Endothelial cell of umbilical vein (primary cell): ENCODE measurements around the gene TLX1. TPM values are rescaled to one million over a fixed set of nuclear protein-coding genes. Genes with fewer than 3 reads are reported as not detected.

Source experiments
- BruUV-seq: library from RNA; stranded (reverse); fragments of 400-500 nt; replicated peaks from 2 replicates; lab custom pipeline; 2021; lab: Mats Ljungman, UMichigan
- CTCF ChIA-PET: fragments of 300-600, 350-600 bp; sonication (Branson Sonifier 250); formaldehyde crosslinking; loops from one replicate; lab custom pipeline; 2021; ENCODE audit warnings: antibody characterized with exemption, inconsistent platforms; lab: Charles Lee
- POLR2A ChIA-PET: fragments of 300-600, 350-600 bp; sonication (Branson Sonifier 250); formaldehyde crosslinking; loops from one replicate; lab custom pipeline; 2021; ENCODE audit warnings: antibody characterized with exemption, inconsistent platforms; lab: Charles Lee
- DNase-seq: peaks from one replicate; pipeline ENCODE4 v3.0.0-alpha.2; 2011; ENCODE audit warnings: low read depth, low spot score
- FAIRE-seq: peaks from 2 replicates; lab custom pipeline; 2011; peaks lifted over from hg19 to GRCh38; lab: Jason Lieb, UNC
- H2AFZ ChIP-seq: 2 replicates; pipeline ENCODE4 v1.6.0; 2012; ENCODE audit warnings: low read depth, low read length, control low read depth, inconsistent platforms
- H3K27ac ChIP-seq: 2 replicates; pipeline ENCODE4 v1.5.1; 2011; ENCODE audit warnings: low read depth, mild to moderate bottlenecking, control low read depth, low read length, moderate library complexity; ENCODE audit not compliant: insufficient read depth
- H3K27me3 ChIP-seq, 2 experiments: 2 replicates each; pipeline versions ENCODE4 v1.6.0 to v1.6.1; 2011; ENCODE audit warnings: low read length in 2 of 2, mixed read lengths in 1 of 2; ENCODE audit not compliant: control insufficient read depth in 2 of 2, insufficient read depth in 2 of 2
- H3K36me3 ChIP-seq, 2 experiments: 2 replicates in 1 of 2; 3 replicates in 1 of 2; pipeline ENCODE4 v1.5.1; 2011; ENCODE audit warnings: low read length in 2 of 2, mild to moderate bottlenecking in 1 of 2, moderate library complexity in 1 of 2; ENCODE audit not compliant: control insufficient read depth in 2 of 2, insufficient read depth in 2 of 2; ENCODE audit errors: extremely low read depth in 1 of 2
- H3K4me1 ChIP-seq: 3 replicates; pipeline ENCODE4 v1.5.1; 2011; ENCODE audit warnings: mild to moderate bottlenecking, low read length; ENCODE audit not compliant: control insufficient read depth, insufficient read depth; ENCODE audit errors: extremely low read depth
- H3K4me2 ChIP-seq: 2 replicates; pipeline ENCODE4 v1.6.1; 2011; ENCODE audit warnings: low read length, control low read depth, mixed read lengths; ENCODE audit not compliant: insufficient read depth
- H3K4me3 ChIP-seq, 3 experiments: fragments of 200-600 bp in 1 of 3; sonication (generic), shearing (Covaris generic) in 1 of 3; replicated peaks in 1 of 3; 2 replicates each; pipeline ENCODE4 v1.5.1; 2011 to 2016; ENCODE audit warnings: control low read depth in 3 of 3, low read length in 3 of 3, mild to moderate bottlenecking in 2 of 3, inconsistent platforms in 1 of 3, low read depth in 1 of 3, moderate library complexity in 1 of 3; ENCODE audit not compliant: insufficient read depth in 1 of 3
- H3K79me2 ChIP-seq: 2 replicates; pipeline ENCODE4 v1.6.0; 2012; ENCODE audit warnings: low read length, inconsistent platforms; ENCODE audit not compliant: control insufficient read depth, insufficient read depth
- H3K9ac ChIP-seq: replicated peaks from 2 replicates; pipeline ENCODE3; 2011; ENCODE audit warnings: low read length, control low read depth; ENCODE audit not compliant: insufficient read depth; ENCODE audit errors: extremely low read depth
- H3K9me1 ChIP-seq: replicated peaks from 3 replicates; pipeline ENCODE4 v1.6.0; 2011; ENCODE audit warnings: mild to moderate bottlenecking, low read length; ENCODE audit not compliant: control insufficient read depth, insufficient read depth; ENCODE audit errors: extremely low read depth
- H3K9me3 ChIP-seq: replicated peaks from 2 replicates; pipeline ENCODE4 v1.5.1; 2012; ENCODE audit warnings: low read length, inconsistent platforms; ENCODE audit not compliant: control insufficient read depth, insufficient read depth
- H4K20me1 ChIP-seq: replicated peaks from 2 replicates; pipeline ENCODE3; 2011; ENCODE audit warnings: mild to moderate bottlenecking, low read length; ENCODE audit not compliant: control insufficient read depth, insufficient read depth; ENCODE audit errors: extremely low read depth
- CTCF ChIP-seq, 2 donors: IDR thresholded peaks; 1 replicate in 1 of 2; 2 replicates in 1 of 2; pipeline ENCODE4 v1.5.1; 2011; ENCODE audit warnings: low read length in 2 of 2, mild to moderate bottlenecking in 2 of 2, moderate library complexity in 2 of 2, control low read depth in 1 of 2, inconsistent platforms in 1 of 2, low read depth in 1 of 2; ENCODE audit not compliant: insufficient read depth in 1 of 2; ENCODE audit errors: extremely low read depth in 1 of 2
- EZH2 ChIP-seq: IDR thresholded peaks from 2 replicates; pipeline ENCODE4 v1.6.1; 2012; ENCODE audit warnings: borderline replicate concordance, low read depth, mild to moderate bottlenecking, moderate library complexity, low read length, inconsistent platforms; ENCODE audit not compliant: severe bottlenecking
- FOS ChIP-seq: IDR thresholded peaks from 2 replicates; pipeline ENCODE4 v1.6.1; 2011; ENCODE audit warnings: mild to moderate bottlenecking, low read length, moderate library complexity, borderline replicate concordance; ENCODE audit not compliant: insufficient read depth
- GATA2 ChIP-seq: IDR thresholded peaks from 2 replicates; pipeline ENCODE4 v1.7.0; 2011; ENCODE audit warnings: low read depth, mild to moderate bottlenecking, moderate library complexity, mixed read lengths, low read length; ENCODE audit not compliant: insufficient read length, insufficient read depth
- MAX ChIP-seq: IDR thresholded peaks from 2 replicates; pipeline ENCODE4 v1.6.1; 2011; ENCODE audit not compliant: insufficient read depth, insufficient read length
- MYC ChIP-seq: IDR thresholded peaks from one replicate; pipeline ENCODE4 v1.6.1; 2011; ENCODE audit warnings: mild to moderate bottlenecking, low read depth, low read length
- POLR2A ChIP-seq: IDR thresholded peaks from 2 replicates; pipeline ENCODE4 v1.6.1; 2012; ENCODE audit warnings: low read depth, mild to moderate bottlenecking, control low read depth, low read length
- POLR2AphosphoS5 ChIP-seq: IDR thresholded peaks from 2 replicates; pipeline ENCODE4 v1.6.1; 2012; ENCODE audit warnings: low read depth, mild to moderate bottlenecking, control low read depth, low read length, moderate library complexity; ENCODE audit not compliant: insufficient read depth
- dilution Hi-C: fragments of 300-500 bp; cut with MboI; formaldehyde crosslinking; loops from one replicate; pipeline ENCODE4 v1.15.0; 2019; ENCODE audit warnings: low sequenced_read_pairs; ENCODE audit not compliant: extremely low pct_ligation_motif_present
- intact Hi-C: fragments of 100-400 bp; cut with micrococcal nuclease; formaldehyde crosslinking; loops from one replicate; pipeline ENCODE4 v1.10.0; 2022
- polyA plus RNA-seq, 4 experiments: library from polyadenylated mRNA; depleted of rRNA in 3 of 4; stranded (reverse) in 3 of 4; unstranded in 1 of 4; fragments of >200 nt; gene quantifications; 2 replicates each; pipeline versions ENCODE4 v1.2.1 to v1.2.3, GENCODE V29; 2011 to 2012; ENCODE audit warnings: missing spikeins in 1 of 4
- total RNA-seq: library from RNA; stranded (reverse); gene quantifications from 2 replicates; pipeline ENCODE4 v1.2.3, GENCODE V29; 2021

Gene TLX1
- total and polyA plus RNA-seq, 2 donors (not counting 3 experiments of a cell fraction or from before 2014, with no cell fraction given) = not detected

DNA sequence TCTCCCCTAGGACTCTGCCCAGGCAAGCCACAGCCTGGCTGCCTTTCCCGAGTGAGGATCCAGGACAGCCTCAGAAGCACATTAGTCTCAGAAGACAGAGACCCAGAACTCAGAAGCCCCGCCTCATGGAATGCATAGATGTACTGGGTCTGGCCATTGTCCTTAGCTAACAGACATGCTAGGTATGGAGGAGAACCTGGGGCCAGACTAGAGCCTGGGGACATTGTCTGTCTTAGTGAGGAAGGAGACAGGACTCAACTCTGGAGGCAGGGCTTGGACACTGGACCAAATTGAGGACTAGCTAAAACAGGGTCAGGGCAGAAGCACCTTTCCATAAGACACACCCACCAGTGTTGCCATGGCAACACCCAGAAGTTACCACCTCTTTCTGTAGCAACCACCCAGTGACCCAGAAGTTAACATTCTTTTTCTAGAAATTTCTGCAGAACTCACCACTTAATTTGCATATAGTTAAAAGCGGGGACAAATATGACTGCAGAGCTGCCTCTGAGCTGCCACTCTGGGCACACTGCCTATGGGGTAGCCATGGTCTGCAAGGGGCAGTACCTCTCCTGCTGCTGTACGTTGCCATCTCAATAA lies 27.5 kb downstream of the TLX1 start:
- dilution Hi-C loops (no loop called here), intact Hi-C loops (no loop called here)
- Histone ChIP-seq H3K9me3 (no peaks in the 10 kb centered on the region), H3K36me3 (no peaks in the 10 kb centered on the region), H3K9ac (no peak overlapping the region), H3K27ac (no peak overlapping the region), H3K79me2 (no peaks in the 10 kb centered on the region), H3K4me3 (no peak overlapping the region), H4K20me1 (no peaks in the 10 kb centered on the region), H3K4me1 (no peaks in the 10 kb centered on the region), H3K27me3 (peaks cover 28 to 34% of the 10 kb centered on the region in 2 experiments), H3K4me2 (no peak overlapping the region), H2AFZ (no peak overlapping the region), H3K9me1 (no peaks in the 10 kb centered on the region)
- no TSS peak for BruUV-seq
- TF ChIP-seq MAX (no peak), POLR2A (no peak), GATA2 (no peak)
- DNase-seq (no peak), FAIRE-seq (no peak)
- CTCF ChIA-PET = interaction anchor here (1.0 to 1.7 kb wide), 4 partner anchors 8 to 134 kb away, joined by 3 to 7 read pairs (median 4); no protein-coding TSS in a partner anchor
- POLR2A ChIA-PET = no interaction called here

DNA sequence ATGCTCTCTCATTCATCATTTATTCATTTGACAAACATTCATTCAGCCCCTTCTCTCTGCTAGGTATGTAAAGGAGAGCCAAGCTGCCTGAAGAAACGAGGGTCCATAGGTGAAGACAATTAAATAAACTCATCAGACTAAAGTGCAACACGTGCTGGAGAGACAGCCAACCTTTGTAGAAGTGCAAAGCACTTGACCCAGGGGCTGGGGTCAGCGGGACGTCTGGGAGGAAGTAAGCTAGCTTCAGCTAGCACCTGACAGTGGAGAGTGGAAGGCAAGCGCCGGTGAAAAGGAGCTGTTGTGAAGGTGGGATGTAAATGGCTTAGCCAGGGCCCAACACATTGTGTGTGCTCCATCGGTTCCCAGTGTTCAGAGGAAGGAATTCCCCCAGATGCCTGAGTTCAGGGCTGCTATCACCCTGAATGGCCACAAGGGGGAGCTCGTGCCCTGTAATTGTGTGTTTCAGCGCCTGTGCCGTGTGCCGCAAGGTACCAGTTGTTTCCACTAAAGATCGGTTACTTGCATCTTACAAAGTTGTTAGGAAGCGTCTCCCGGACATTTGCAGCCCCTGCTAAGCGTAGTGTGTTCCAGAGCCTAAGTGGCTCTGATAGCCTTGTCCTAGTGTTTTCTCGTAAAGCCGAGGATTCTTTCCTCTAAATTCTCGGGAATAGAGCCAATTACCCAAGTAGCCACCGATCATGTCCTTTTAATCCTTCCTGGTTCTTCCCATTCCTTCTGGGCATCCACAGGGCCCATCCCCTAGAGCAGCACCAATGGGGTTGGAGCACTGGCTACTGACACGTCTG lies 30.6 kb downstream of the TLX1 start:
- intact Hi-C loops = loop anchor here (1.0 to 5.0 kb wide), 5 partner anchors 52 to 619 kb away; no protein-coding TSS in a partner anchor
- H3K9me3 ChIP-seq = no peaks in the 10 kb centered on the region
- H3K4me3 ChIP-seq = no peak overlapping the region
- H3K9ac ChIP-seq = no peak overlapping the region
- DNase-seq = peak; percentile 74
- FAIRE-seq = peak; percentile 90
- no TSS peak for BruUV-seq
- no peaks in the 10 kb centered on the region for H3K9me1 ChIP-seq
- H3K27ac ChIP-seq = no peak overlapping the region
- H4K20me1 ChIP-seq = no peaks in the 10 kb centered on the region
- H3K4me2 ChIP-seq = peak overlapping the region; percentile 24
- H3K79me2 ChIP-seq = no peaks in the 10 kb centered on the region
- no peaks in the 10 kb centered on the region for H3K4me1 ChIP-seq
- peak overlapping the region; percentile 41 for H2AFZ ChIP-seq
- dilution Hi-C loops = no loop called here
- H3K27me3 ChIP-seq = peaks cover 25 to 34% of the 10 kb centered on the region in 2 experiments
- H3K36me3 ChIP-seq = no peaks in the 10 kb centered on the region
- ChIA-PET CTCF (interaction anchor here (0.5 to 2.2 kb wide), 32 partner anchors 10 to 619 kb away, joined by 3 to 29 read pairs (median 4); no protein-coding TSS in a partner anchor), POLR2A (no interaction called here)
- TF ChIP-seq POLR2A = no peak
- peak; percentile 94 to 98 for TF ChIP-seq CTCF (IDR thresholded peaks at IDR 0.05; ENCODE audit: extremely low read depth in 1 of 2, insufficient read depth in 1 of 2, low read depth in 1 of 2, low read length in 2 of 2)
- TF ChIP-seq POLR2AphosphoS5 = no peak
- TF ChIP-seq MYC = no peak
- no peak for TF ChIP-seq MAX
- peak; percentile 56 for TF ChIP-seq EZH2
- no peak for TF ChIP-seq FOS
- no peak for TF ChIP-seq GATA2
